Body of pancreas (tissue), 4 donors: Measurements from ENCODE around the gene MAD1L1. TPM values are rescaled to one million over a fixed set of nuclear protein-coding genes. Genes with fewer than 3 reads are reported as not detected.

Experiments used
- ATAC-seq: fragments of 150-250 bp; one replicate; pipeline ENCODE4 v1.9.1; 2016
- DNase-seq, 4 donors: peaks; one replicate each; pipeline ENCODE4 v3.0.0-alpha.2; 2019
- H3K27ac ChIP-seq, 4 donors: fragments of 200-600 bp; sonication (generic); 1 replicate in 3 of 4; 2 replicates in 1 of 4; pipeline versions ENCODE4 v1.5.1 to v1.6.1; 2016 to 2019; ENCODE audit warnings: mild to moderate bottlenecking in 1 of 4, mixed read lengths in 1 of 4, moderate library complexity in 1 of 4
- H3K27me3 ChIP-seq, 2 donors: fragments of 200-600 bp; sonication (generic); one replicate each; pipeline ENCODE4 v1.6.0; 2016; ENCODE audit warnings: mild to moderate bottlenecking in 1 of 2
- H3K36me3 ChIP-seq, 2 donors: fragments of 200-600 bp; sonication (generic); replicated peaks in 1 of 2; 2 replicates each; pipeline ENCODE4 v1.5.1; 2016; ENCODE audit warnings: low read depth in 2 of 2; ENCODE audit not compliant: insufficient read depth in 1 of 2
- H3K4me1 ChIP-seq: fragments of 200-600 bp; sonication (generic); one replicate; pipeline ENCODE4 v1.6.0; 2016
- H3K4me3 ChIP-seq, 2 donors: fragments of 200-600 bp; sonication (generic); 1 replicate in 1 of 2; 2 replicates in 1 of 2; pipeline ENCODE4 v1.5.1; 2016 to 2019
- H3K9me3 ChIP-seq, 3 donors: fragments of 200-600 bp; sonication (generic); 1 replicate in 2 of 3; 2 replicates in 1 of 3; pipeline ENCODE4 v1.5.1; 2016
- CTCF ChIP-seq, 7 experiments: fragments of 450-650 bp in 4 of 7; fragments of 200-600 bp in 3 of 7; sonication (generic) in 3 of 7; IDR thresholded peaks; one replicate each; pipeline ENCODE4 v1.5.1; 2016 to 2019; ENCODE audit warnings: antibody characterized with exemption in 7 of 7
- POLR2A ChIP-seq, 3 donors: fragments of 450-650 bp; IDR thresholded peaks; one replicate each; pipeline ENCODE4 v1.6.1; 2016; ENCODE audit warnings: antibody characterized with exemption in 3 of 3, mild to moderate bottlenecking in 2 of 3
- WGBS, 2 donors: methylation state at CpG; one replicate each; pipeline ENCODE4 v1.1.5; 2017; 5-methylcytosine and 5-hydroxymethylcytosine counted together
- intact Hi-C: fragments of 100-400 bp; cut with DNase I; formaldehyde crosslinking; loops from one replicate; pipeline ENCODE4 v1.15.1; 2023
- total RNA-seq, 2 donors: library from RNA; depleted of rRNA; stranded (reverse); fragments of >200 nt; gene quantifications; one replicate each; pipeline ENCODE4 v1.1.0, GENCODE V29; 2016

MAD1L1 gene
- total RNA-seq, 2 donors from 2014 or later, result 14.0 to 66.9 TPM

- peaks cover 0 to 3% of the 10 kb centered on the region in 2 donors for H3K36me3 ChIP-seq
- intact Hi-C loops, result no loop called here
- H3K27me3 ChIP-seq, result no peaks in the 10 kb centered on the region
- no peak for TF ChIP-seq POLR2A (IDR thresholded peaks at IDR 0.05)
- H3K4me3 ChIP-seq, result no peak overlapping the region
- WGBS, 2 donors, result 96% methylated on average over 23 to 29 of the region's 38 CpGs
- no peaks in the 10 kb centered on the region for H3K9me3 ChIP-seq
- ATAC-seq (no peak), DNase-seq (no peak)
- H3K27ac ChIP-seq, result no peak overlapping the region
- H3K4me1 ChIP-seq, result no peaks in the 10 kb centered on the region
These were observed 24.4 kb upstream of the MAD1L1 start for GRCh38 chr7:2257046-2257551.

GRCh38 chr7:2256306-2257045 is 23.7 kb upstream of the MAD1L1 start:
- intact Hi-C loops, result no loop called here
- TF ChIP-seq POLR2A (IDR thresholded peaks at IDR 0.05), result no peak
- no peak for TF ChIP-seq CTCF (IDR thresholded peaks at IDR 0.05)
- peaks cover 0 to 3% of the 10 kb centered on the region in 2 donors for H3K36me3 ChIP-seq
- ATAC-seq, result no peak
- H3K27me3 ChIP-seq, result no peaks in the 10 kb centered on the region
- H3K9me3 ChIP-seq, result no peaks in the 10 kb centered on the region
- WGBS, 2 donors, result 95 to 96% methylated on average over 38 to 42 of the region's 44 CpGs
- H3K4me3 ChIP-seq, result no peak overlapping the region
- DNase-seq, result no peak
- no peak overlapping the region for H3K27ac ChIP-seq
- no peaks in the 10 kb centered on the region for H3K4me1 ChIP-seq

- no peaks in the 10 kb centered on the region for H3K27me3 ChIP-seq
- TF ChIP-seq CTCF (IDR thresholded peaks at IDR 0.05) (no peak), POLR2A (IDR thresholded peaks at IDR 0.05) (no peak)
- H3K4me3 ChIP-seq, result no peak overlapping the region
- H3K36me3 ChIP-seq, result peaks cover 0 to 3% of the 10 kb centered on the region in 2 donors
- no peaks in the 10 kb centered on the region for H3K4me1 ChIP-seq
- intact Hi-C loops, result no loop called here
- no peak overlapping the region for H3K27ac ChIP-seq
- H3K9me3 ChIP-seq, result no peaks in the 10 kb centered on the region
- no peak for ATAC-seq
- WGBS, 2 donors, result 88 to 90% methylated on average over 12 to 33 of the region's 33 CpGs
- no peak for DNase-seq
These were observed 22.7 kb upstream of the MAD1L1 start for GRCh38 chr7:2255145-2256139.

- no peaks in the 10 kb centered on the region for H3K9me3 ChIP-seq
- H3K27me3 ChIP-seq, result no peaks in the 10 kb centered on the region
- no peak overlapping the region for H3K4me3 ChIP-seq
- intact Hi-C loops, result no loop called here
- H3K4me1 ChIP-seq, result no peaks in the 10 kb centered on the region
- peaks cover 0 to 3% of the 10 kb centered on the region in 2 donors for H3K36me3 ChIP-seq
- TF ChIP-seq CTCF (IDR thresholded peaks at IDR 0.05) (no peak), POLR2A (IDR thresholded peaks at IDR 0.05) (no peak)
- ATAC-seq, result no peak
- DNase-seq, result no peak
- no peak overlapping the region for H3K27ac ChIP-seq
- 92 to 95% methylated on average over 14 to 31 of the region's 31 CpGs for WGBS, 2 donors
These were observed 21.8 kb upstream of the MAD1L1 start for GRCh38 chr7:2254429-2255144.
